Mononuclear cell (primary cell): ENCODE results near the gene EDEM2. TPM values are rescaled to one million over a fixed set of nuclear protein-coding genes. Genes with fewer than 3 reads are reported as not detected.
"Not testable (repeated sequence)": the region's sequence is repeated elsewhere in the genome, so short reads cannot be mapped to it uniquely, and the experiment has no call there.

Experiments used
- H3K27me3 ChIP-seq: 2 replicates; pipeline ENCODE4 v1.6.0; 2011; ENCODE audit warnings: low read length, control low read depth; ENCODE audit not compliant: insufficient read depth
- H3K4me1 ChIP-seq: 2 replicates; pipeline ENCODE4 v1.5.1; 2011; ENCODE audit warnings: mild to moderate bottlenecking, low read length, control low read depth; ENCODE audit not compliant: insufficient read depth
- H3K4me3 ChIP-seq: 2 replicates; pipeline ENCODE4 v1.5.1; 2011; ENCODE audit warnings: mild to moderate bottlenecking, low read length, moderate library complexity
- H3K9me3 ChIP-seq: 2 replicates; pipeline ENCODE4 v1.5.1; 2011; ENCODE audit warnings: low read depth, mild to moderate bottlenecking, control low read depth, low read length
- total RNA-seq: library from RNA; depleted of rRNA; stranded (reverse); fragments of >200 nt; gene quantifications from one replicate; pipeline ENCODE4 v1.2.3, GENCODE V29; 2012

The EDEM2 gene
- total RNA-seq, 1 donor = 19.5 TPM

- no peak overlapping the region for H3K4me3 ChIP-seq
- H3K4me1 ChIP-seq = peaks cover 12% of the 10 kb centered on the region
- H3K27me3 ChIP-seq = no peaks in the 10 kb centered on the region
- H3K9me3 ChIP-seq = no peaks in the 10 kb centered on the region
Measured at GRCh38 chr20:35174458-35175216, 27.5 kb upstream of the EDEM2 start.

DNA sequence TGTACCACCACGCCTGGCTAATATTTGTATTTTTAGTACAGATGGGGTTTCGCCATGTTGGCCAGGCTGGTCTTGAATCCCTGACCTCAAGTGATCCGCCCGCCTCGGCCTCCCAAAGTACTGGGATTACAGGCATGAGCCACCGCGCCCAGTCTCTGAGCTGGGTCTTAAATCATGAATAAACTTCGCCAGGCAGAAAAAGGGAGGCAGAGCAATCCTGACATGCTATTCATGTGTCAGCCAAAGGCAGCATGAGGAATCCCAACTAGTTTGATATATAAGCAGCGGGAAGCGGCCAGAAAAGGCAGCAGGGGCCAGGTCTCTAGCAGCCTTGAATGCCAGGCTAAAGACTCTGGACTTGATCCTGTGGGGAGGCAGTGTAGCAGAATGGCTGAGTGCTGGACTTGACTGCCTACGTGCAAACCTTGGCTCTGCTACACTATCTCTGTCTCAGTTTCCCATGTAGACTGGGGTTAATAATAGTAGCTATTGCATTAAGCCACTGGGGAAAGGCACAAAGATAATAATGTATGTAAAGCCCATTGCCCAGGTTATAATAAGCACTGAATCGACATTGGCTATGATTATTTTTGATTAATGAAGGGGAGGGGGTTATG, 26.5 kb upstream of the EDEM2 start:
- Histone ChIP-seq H3K27me3 (no peaks in the 10 kb centered on the region), H3K4me3 (no peak overlapping the region), H3K4me1 (peaks cover 12% of the 10 kb centered on the region), H3K9me3 (no peaks in the 10 kb centered on the region)

GRCh38 chr20:35172434-35172806, 25.3 kb upstream of the EDEM2 start:
- peaks cover 12% of the 10 kb centered on the region for H3K4me1 ChIP-seq
- no peaks in the 10 kb centered on the region for H3K27me3 ChIP-seq
- no peak overlapping the region for H3K4me3 ChIP-seq
- H3K9me3 ChIP-seq = no peaks in the 10 kb centered on the region

- no peaks in the 10 kb centered on the region for H3K9me3 ChIP-seq
- peaks cover 12% of the 10 kb centered on the region for H3K4me1 ChIP-seq
- no peaks in the 10 kb centered on the region for H3K27me3 ChIP-seq
- no peak within 1 kb of the TSS for H3K4me3 ChIP-seq
Measured at GRCh38 chr20:35171753-35172433, 24.8 kb upstream of the EDEM2 start, which contains the start of gene PROCR. Gene PROCR, plus strand, starts transcription at chr20:35172072. Its CDS starts 83 bp downstream, at chr20:35172155.

GRCh38 chr20:35171438-35171752, 24.3 kb upstream of the EDEM2 start:
- Histone ChIP-seq H3K4me1 (peaks cover 12% of the 10 kb centered on the region), H3K9me3 (no peaks in the 10 kb centered on the region), H3K4me3 (no peak overlapping the region), H3K27me3 (no peaks in the 10 kb centered on the region)

GRCh38 chr20:35168701-35169409, 21.7 kb upstream of the EDEM2 start:
- peaks cover 12% of the 10 kb centered on the region for H3K4me1 ChIP-seq
- not testable (repeated sequence) for H3K27me3 ChIP-seq, H3K4me3 ChIP-seq, H3K9me3 ChIP-seq

- Histone ChIP-seq H3K4me3 (no peak overlapping the region), H3K9me3 (no peaks in the 10 kb centered on the region), H3K4me1 (peaks cover 12% of the 10 kb centered on the region), H3K27me3 (no peaks in the 10 kb centered on the region)
Measured at GRCh38 chr20:35167787-35168186, 20.7 kb upstream of the EDEM2 start.

DNA sequence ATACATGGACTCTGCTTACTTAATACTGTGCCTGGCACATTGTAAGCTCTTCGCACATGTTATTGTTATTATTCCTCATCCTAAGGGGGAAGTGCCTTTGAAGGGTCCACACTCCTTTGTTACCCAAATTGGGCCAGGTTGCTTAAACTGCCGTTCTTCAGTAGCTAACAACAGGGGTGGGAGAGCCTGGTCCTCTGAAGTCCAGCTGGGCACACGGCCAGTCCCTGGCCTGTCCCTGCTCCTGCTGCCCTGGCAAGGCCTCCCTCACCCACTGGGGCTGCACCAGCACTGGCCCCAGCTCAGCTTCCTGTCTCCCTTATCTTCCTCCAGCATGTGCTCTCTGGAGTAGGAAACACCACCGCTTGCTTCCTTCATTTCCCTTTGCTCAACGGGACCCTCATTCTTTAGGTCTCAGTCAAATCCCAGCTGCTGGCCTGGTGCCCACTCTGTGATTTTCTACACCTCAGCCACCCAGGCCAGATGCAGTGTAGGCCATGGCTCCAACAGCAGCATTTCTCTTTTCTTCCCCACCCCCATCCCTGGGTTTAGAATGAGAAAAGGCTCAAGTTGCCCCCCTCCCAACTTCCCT, 19.2 kb upstream of the EDEM2 start:
- H3K4me1 ChIP-seq = peaks cover 9% of the 10 kb centered on the region
- H3K27me3 ChIP-seq = no peaks in the 10 kb centered on the region
- no peak overlapping the region for H3K4me3 ChIP-seq
- no peaks in the 10 kb centered on the region for H3K9me3 ChIP-seq

- Histone ChIP-seq H3K4me3 (no peak overlapping the region), H3K4me1 (peaks cover 12% of the 10 kb centered on the region), H3K9me3 (no peaks in the 10 kb centered on the region), H3K27me3 (no peaks in the 10 kb centered on the region)
Measured at GRCh38 chr20:35165221-35166185, 18.4 kb upstream of the EDEM2 start.

DNA sequence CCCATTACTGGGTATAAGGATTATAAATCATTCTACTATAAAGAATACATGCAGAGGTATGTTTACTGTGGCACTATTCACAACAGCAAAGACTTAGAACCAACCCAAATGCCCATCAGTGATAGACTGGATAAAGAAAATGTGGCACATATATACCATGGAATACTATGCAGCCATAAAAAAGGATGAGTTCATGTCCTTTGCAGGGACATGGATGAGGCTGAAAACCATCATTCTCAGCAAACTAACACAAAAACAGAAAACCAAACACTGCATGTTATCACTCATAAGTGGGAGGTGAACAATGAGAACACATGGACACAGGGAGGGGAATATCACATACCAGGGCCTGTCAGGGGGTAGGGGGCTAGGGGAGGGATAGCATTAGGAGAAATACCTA, 17.4 kb upstream of the EDEM2 start:
- not testable (repeated sequence) for H3K9me3 ChIP-seq, H3K27me3 ChIP-seq, H3K4me3 ChIP-seq
- H3K4me1 ChIP-seq = peaks cover 12% of the 10 kb centered on the region

GRCh38 chr20:35160341-35160740, 13.2 kb upstream of the EDEM2 start:
- H3K4me3 ChIP-seq, H3K27me3 ChIP-seq, H3K9me3 ChIP-seq: not testable (repeated sequence)
- H3K4me1 ChIP-seq = peaks cover 12% of the 10 kb centered on the region

DNA sequence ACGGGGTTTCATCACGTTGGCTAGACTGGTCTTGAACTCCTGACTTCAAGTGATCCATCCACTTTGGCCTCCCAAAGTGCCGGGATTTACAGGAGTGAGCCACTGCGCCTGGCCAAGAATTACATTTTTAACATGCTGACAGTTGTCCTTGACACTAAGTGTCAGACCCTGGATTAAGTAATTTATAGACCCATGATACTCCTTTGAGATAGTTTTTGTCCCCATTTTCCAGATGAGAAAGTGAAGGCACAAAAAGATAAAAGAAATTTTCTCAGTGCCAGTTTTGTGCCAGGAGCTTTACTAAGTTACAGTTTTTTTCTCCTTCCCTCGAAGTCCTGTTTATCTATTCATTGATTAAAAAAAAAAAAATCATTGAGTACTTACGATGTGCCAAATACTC, 9.8 kb upstream of the EDEM2 start:
- no peak overlapping the region for H3K4me3 ChIP-seq
- peaks cover 9% of the 10 kb centered on the region for H3K4me1 ChIP-seq
- H3K27me3 ChIP-seq = no peaks in the 10 kb centered on the region
- no peaks in the 10 kb centered on the region for H3K9me3 ChIP-seq

DNA sequence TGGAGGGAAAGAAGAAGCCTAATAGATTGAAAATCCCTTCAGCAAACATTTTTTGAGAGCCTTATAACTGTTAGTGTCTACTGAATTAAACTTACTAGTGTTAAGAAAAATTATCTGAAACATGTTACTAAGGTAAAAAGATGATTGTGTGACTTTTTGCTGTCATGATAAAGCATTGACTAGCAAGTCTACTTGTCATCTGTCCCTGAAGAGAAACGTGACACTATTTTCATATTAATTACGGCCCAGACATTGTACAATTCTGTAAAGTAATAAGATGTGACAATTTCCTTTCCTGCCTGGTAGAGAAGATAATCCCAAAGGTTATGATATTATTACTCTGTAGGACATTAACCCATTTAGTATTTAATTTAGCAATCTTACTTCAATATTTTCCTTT, 8.8 kb upstream of the EDEM2 start:
- Histone ChIP-seq H3K4me3 (no peak overlapping the region), H3K9me3 (no peaks in the 10 kb centered on the region)

DNA sequence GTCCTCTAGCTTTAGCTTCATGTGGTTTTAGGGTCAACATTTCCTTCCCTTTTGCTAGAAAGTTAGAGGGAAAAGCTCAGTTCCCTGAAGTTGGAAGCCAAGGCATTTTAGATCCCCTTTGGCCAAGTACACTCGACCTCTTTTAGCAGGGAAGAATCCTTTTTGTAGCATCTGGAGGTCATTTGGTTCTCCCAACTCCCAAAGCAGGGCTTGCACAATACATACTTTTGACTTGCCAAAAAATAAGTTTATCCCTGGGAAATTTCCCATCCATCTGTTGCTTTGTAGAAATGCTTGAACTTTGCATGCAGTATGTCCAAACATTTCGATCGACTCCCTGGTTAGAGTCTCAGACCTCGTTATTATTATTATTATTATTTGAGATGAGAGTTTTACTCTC, 4.6 kb upstream of the EDEM2 start:
- H3K9me3 ChIP-seq = no peaks in the 10 kb centered on the region
- H3K4me3 ChIP-seq = no peak overlapping the region
- H3K4me1 ChIP-seq = peaks cover 10% of the 10 kb centered on the region
- no peaks in the 10 kb centered on the region for H3K27me3 ChIP-seq

More for the DNA sequence above, 8.8 kb upstream of the EDEM2 start:
- Histone ChIP-seq H3K27me3 (no peaks in the 10 kb centered on the region), H3K4me1 (no peaks in the 10 kb centered on the region)
